Type B pancreatic cell (in vitro differentiated cells): ENCODE measurements around the gene SLC26A6. TPM values are rescaled to one million over a fixed set of nuclear protein-coding genes. Genes with fewer than 3 reads are reported as not detected.
A peak's percentile ranks its signal among the peaks of the same experiment; 100 is the strongest.

Source experiments
- DNase-seq: peaks from one replicate; pipeline ENCODE4 v3.0.0; 2021; ENCODE audit warnings: mixed read lengths; ENCODE audit not compliant: unreplicated experiment; ENCODE audit errors: extremely low spot score
- H3K27ac Mint-ChIP-seq: 2 replicates; pipeline ENCODE4 v1.8.0; 2021; ENCODE audit warnings: mild to moderate bottlenecking, mixed read lengths
- H3K27me3 Mint-ChIP-seq: 2 replicates; pipeline ENCODE4 v1.8.0; 2021; ENCODE audit warnings: mixed read lengths
- H3K36me3 Mint-ChIP-seq: 2 replicates; pipeline ENCODE4 v1.8.0; 2021; ENCODE audit warnings: mixed read lengths
- H3K4me1 Mint-ChIP-seq: one replicate; pipeline ENCODE4 v1.8.0; 2021; ENCODE audit warnings: mixed read lengths; ENCODE audit not compliant: unreplicated experiment
- H3K4me3 Mint-ChIP-seq: 2 replicates; pipeline ENCODE4 v1.8.0; 2021; ENCODE audit warnings: mild to moderate bottlenecking, mixed read lengths
- H3K9me3 Mint-ChIP-seq: 2 replicates; pipeline ENCODE4 v1.8.0; 2021; ENCODE audit warnings: mixed read lengths
- total RNA-seq: library from RNA; stranded (reverse); gene quantifications from 2 replicates; pipeline ENCODE4 v1.2.1, GENCODE V29; 2021; ENCODE audit warnings: low replicate concordance
- TF ChIP-seq, protein P1 (sequence below): fragments of 200-600 bp; sonication (generic); conservative IDR thresholded peaks from 2 replicates; pipeline ENCODE4 v1.5.0; 2021; ENCODE audit warnings: antibody characterized with exemption, mild to moderate bottlenecking

SLC26A6 gene
- total RNA-seq, 1 donor from 2014 or later, result 35.6 TPM

DNA sequence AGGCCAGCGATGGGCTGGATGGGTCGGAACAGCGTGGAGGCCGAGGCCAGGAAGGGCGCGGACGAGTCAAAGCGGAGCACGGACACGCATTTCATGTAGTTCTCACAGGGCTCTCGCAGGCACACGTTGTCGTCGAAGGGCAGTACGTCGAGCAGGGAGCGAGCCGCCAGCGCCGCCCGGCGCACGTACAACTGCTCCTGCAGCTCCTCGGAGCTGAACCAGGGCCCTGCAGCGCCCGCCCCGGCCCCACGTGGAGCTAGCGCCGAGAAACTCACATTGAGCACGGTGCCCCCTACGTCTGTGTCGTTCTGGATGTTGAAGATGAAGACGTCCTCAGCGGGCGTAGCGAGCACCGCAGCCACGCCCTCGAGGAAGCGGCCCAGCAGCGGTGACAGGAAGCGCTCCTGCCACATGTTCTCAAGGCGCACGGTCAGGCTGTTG, 21.6 kb upstream of the SLC26A6 start:
- no peak for DNase-seq
- Mint-ChIP-seq H3K27ac (no peak overlapping the region), H3K36me3 (peaks cover 5% of the 10 kb centered on the region), H3K4me3 (peak overlapping the region; percentile 34), H3K4me1 (no peaks in the 10 kb centered on the region), H3K27me3 (no peaks in the 10 kb centered on the region), H3K9me3 (peaks cover 4% of the 10 kb centered on the region)
- TF ChIP-seq, protein P1, sequence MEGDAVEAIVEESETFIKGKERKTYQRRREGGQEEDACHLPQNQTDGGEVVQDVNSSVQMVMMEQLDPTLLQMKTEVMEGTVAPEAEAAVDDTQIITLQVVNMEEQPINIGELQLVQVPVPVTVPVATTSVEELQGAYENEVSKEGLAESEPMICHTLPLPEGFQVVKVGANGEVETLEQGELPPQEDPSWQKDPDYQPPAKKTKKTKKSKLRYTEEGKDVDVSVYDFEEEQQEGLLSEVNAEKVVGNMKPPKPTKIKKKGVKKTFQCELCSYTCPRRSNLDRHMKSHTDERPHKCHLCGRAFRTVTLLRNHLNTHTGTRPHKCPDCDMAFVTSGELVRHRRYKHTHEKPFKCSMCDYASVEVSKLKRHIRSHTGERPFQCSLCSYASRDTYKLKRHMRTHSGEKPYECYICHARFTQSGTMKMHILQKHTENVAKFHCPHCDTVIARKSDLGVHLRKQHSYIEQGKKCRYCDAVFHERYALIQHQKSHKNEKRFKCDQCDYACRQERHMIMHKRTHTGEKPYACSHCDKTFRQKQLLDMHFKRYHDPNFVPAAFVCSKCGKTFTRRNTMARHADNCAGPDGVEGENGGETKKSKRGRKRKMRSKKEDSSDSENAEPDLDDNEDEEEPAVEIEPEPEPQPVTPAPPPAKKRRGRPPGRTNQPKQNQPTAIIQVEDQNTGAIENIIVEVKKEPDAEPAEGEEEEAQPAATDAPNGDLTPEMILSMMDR, result no peak

DNA sequence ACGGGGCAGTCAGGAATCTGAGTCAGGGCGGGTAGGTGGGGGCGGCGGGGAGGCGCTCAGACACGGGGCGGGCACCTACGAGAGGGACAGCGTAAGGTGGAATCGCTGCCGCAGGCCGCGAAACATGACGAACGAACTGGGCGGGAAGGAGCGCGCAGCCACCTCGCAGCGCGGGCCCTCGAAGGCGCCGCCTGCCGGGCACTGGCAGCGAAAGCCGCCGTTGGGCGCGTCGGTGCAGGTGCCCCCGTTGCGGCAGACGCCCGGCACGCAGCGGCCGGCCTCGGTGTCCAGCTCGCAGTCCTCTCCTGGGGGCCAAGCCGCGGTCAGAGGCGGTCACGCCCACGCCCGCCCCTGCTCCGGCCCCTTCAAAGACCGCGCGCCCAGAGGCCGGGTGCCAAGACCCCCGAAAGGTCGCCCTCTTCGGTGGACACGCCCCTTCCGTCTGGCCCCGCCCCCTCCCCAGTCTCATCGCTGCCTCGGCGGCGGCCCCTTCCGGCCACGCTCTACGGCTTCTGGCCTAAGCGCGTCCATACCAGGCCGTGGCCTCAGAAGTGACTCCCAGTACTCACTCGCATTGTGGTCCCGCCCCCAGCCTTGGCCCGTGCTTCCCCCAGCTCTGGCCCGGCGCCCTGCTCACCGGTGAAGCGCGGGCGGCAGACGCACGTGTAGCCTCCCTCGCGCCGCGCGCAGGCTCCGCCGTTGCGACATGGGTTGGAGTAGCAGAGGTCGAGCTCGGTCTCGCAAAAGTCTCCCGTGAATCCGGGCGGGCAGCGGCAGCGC, 21.0 kb upstream of the SLC26A6 start:
- Mint-ChIP-seq H3K4me3 (no peak overlapping the region), H3K36me3 (peaks cover 5% of the 10 kb centered on the region), H3K9me3 (peaks cover 4% of the 10 kb centered on the region), H3K27me3 (no peaks in the 10 kb centered on the region), H3K4me1 (no peaks in the 10 kb centered on the region), H3K27ac (no peak overlapping the region)
- TF ChIP-seq, protein P1, result peak; percentile 85
- no peak for DNase-seq

DNA sequence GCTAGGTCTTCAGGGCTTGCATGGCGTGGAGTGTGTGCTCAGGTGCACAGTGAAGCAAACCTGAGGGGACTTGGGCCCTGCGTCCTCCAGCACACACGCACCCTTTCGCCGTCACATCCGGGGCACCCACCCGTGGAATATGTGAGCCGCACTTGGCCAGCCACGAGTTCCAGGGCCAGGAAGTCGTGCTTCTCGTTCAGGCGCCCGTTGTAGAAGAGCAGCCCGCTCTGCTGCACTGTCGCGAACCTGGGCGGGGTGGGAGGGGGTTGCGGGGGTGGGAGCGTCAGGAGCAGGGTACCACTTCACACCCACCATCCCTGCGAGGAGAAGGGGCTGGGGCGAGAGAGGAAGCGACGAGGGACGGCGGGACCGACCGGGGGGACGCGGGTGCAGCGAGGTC, 20.3 kb upstream of the SLC26A6 start:
- Mint-ChIP-seq H3K4me1 (no peaks in the 10 kb centered on the region), H3K27ac (no peak overlapping the region), H3K4me3 (peak overlapping the region; percentile 70), H3K27me3 (no peaks in the 10 kb centered on the region), H3K36me3 (peaks cover 5% of the 10 kb centered on the region), H3K9me3 (peaks cover 4% of the 10 kb centered on the region)
- TF ChIP-seq, protein P1, result no peak
- DNase-seq, result no peak

DNA sequence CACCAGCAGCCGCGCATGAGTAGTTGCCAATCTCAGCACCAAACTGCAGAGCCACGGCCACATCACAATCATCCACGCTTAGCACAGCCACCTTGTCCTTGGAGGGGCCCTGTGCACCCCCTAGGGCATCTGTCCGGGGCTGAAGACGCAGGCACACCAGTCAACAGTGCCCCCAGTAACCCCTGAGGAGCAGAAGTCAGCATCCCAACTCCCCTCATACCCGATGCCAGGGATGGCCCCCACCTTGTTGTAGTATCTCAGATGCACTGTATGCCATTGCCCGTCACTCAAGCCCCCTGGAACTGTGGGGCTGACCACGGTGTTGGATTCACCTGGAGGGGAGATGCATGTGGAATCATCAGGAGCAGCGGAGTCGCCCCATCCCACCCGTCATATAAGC, 19.8 kb upstream of the SLC26A6 start:
- Mint-ChIP-seq H3K4me3 (peak overlapping the region; percentile 70), H3K27ac (no peak overlapping the region), H3K27me3 (no peaks in the 10 kb centered on the region), H3K4me1 (no peaks in the 10 kb centered on the region), H3K36me3 (peaks cover 5% of the 10 kb centered on the region), H3K9me3 (peaks cover 4% of the 10 kb centered on the region)
- TF ChIP-seq, protein P1, result no peak
- DNase-seq, result no peak

DNA sequence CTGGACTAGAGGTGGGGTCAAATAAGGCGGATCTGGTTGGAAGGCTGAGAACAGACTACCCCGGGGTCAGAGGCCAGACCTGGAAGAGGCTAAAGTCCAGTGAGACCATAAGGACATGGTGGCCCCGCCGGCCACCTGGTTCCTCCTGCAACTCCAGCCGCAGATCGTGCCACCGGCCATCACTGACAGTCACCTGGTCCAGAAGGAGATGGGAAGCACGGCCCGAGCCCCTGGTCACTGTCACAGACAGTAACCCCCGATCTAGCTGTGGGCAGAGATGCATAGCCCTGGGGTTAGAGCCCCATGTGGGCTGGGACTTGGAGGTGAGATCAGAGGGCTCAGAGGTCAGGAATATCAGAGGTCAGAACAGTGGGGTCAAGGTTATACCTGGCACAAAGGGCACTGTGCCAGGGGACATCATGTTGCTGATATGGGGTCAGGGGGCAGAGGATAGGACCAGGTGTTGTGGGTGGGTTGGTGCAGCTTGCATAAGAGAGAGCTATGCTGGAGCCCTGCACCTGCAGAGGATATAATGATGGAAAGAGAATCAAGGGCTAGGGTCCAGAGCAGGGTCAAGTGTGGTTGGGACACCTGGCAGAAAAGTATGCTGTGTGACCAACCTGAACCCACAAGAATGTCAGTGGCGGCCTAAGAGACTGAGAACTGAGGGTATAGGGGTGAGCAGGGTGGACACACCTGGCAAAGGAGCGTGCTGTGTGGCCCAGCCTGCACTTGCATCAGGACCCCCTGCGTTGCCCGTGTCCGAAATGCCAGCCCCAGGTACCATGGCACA, 17.9 kb upstream of the SLC26A6 start:
- H3K4me3 Mint-ChIP-seq, result no peak overlapping the region
- no peak for DNase-seq
- TF ChIP-seq, protein P1, result no peak
- H3K36me3 Mint-ChIP-seq, result no peaks in the 10 kb centered on the region
- no peak overlapping the region for H3K27ac Mint-ChIP-seq
- no peaks in the 10 kb centered on the region for H3K9me3 Mint-ChIP-seq
- H3K27me3 Mint-ChIP-seq, result no peaks in the 10 kb centered on the region
- no peaks in the 10 kb centered on the region for H3K4me1 Mint-ChIP-seq
